HG03457 (cell line): Measurements from ENCODE around the gene CPB2.

ENCODE experiments used
- ATAC-seq: cut with Tn5 transposase; IDR thresholded peaks from one replicate; pipeline ENCODE4 v1.9.1; 2021; ENCODE audit warnings: moderate number of reproducible peaks; ENCODE audit not compliant: unreplicated experiment

The CPB2 gene

GRCh38 chr13:46104868-46105267 is at the start of gene CPB2:
Gene CPB2 (minus strand): TSS chr13:46105033. CDS start chr13:46105009, 24 bp downstream.
- no peak for ATAC-seq

- no peak for ATAC-seq
Measured at GRCh38 chr13:46154136-46154801, 49.4 kb upstream of the CPB2 start.

DNA sequence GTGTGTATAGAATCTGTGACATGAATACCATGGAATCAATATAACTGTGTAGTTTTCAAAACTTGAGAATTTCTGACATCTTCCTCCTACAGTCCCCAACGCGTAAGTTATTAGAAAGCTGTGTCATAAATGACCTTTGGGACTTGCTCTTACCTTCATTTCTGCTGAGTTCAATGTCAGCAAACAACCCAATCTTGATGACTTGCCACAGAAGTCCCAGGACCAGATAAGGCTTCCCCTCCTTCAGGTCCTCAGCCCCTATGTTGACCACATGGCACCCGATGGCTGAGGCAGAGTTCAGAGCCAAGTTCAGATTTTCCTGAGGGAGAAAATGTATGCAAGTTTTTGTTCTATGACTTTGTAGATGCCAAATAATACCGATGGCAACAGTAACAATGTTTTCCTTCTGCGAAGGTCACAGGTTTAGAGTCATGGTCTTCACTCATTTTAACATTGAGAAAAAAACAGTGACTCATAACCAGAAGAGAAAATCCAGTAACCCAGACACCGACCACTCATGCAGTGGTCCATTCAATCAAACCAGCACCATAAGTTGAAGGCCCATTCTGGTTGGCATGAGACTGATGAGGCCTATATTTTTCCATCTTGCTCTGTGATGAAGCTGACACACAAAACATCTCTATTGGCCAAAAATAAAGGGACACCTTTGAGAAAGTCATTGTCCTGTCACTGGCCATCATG is 47.9 kb upstream of the CPB2 start:
- ATAC-seq: no peak

DNA sequence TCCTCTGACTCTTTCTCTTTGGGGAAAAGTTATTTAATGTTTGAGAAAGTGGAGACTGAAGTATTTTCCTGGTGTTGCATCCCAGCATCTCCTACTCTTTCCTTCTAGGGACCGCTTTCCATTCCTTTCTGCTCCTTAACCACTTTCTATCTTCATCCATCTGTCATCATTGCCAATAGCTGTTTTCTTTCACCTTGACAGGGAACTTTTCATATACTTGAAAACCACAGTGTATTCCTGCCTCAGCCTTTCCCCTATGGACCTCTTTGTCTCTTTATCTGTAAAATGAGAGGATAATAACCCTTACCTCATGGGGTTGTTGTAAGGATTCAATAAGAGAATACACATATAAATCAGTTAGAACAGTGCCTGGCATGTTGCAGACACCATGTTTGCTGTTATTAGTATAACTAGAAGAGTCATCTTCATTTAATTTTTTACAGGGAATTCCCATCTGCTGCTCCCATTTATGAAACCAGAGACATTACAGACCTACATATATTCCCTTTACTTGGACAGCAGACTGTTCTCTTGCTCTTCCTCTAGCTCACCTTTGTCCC is 45.4 kb upstream of the CPB2 start:
- no peak for ATAC-seq

GRCh38 chr13:46149272-46150133 is 44.7 kb upstream of the CPB2 start:
- no peak for ATAC-seq

- no peak for ATAC-seq
Measured at GRCh38 chr13:46146898-46147297, 42.1 kb upstream of the CPB2 start.

DNA sequence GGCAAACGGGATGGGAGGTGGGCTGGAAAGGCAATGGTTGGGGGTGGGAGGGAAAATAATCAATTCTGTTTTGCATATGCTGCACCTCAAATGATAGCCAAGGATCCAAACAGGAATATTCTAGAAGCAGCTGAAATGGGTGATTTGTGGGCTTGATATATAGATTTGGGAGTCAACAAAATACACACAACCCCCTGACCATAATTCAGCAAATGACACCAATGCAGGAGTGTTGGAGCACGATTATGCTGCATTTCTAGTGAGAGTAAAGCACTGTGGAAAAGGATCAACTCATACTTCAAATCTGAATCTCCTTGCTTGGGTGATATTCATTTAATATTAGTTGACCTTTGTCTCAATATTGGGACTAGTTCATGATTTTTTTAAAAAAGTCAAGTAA is 41.1 kb upstream of the CPB2 start:
- ATAC-seq: no peak

DNA sequence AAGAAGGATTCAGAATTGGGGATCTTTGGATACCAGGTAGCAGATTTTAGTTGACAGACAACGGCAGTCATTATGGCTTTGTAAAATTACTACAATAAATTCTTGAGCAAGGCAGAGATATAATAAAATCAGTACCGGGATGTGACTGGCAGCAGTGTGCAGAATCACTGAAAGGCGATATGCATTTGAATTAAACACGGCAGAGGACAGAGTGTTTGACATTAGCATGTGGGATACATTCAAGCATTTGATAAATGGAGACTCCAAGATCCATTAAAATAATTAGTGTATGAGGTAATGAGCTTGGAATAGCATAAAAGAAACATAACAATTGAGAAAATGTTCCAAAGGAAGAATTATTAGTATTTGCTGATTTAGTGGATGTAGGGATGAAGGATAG is 40.3 kb upstream of the CPB2 start:
- no peak for ATAC-seq

GRCh38 chr13:46143184-46143701 is 38.4 kb upstream of the CPB2 start:
- no peak for ATAC-seq

- no peak for ATAC-seq
Measured at GRCh38 chr13:46142776-46143175, 37.9 kb upstream of the CPB2 start.

- ATAC-seq: no peak
Measured at GRCh38 chr13:46140044-46140443, 35.2 kb upstream of the CPB2 start.

GRCh38 chr13:46137627-46138317 is 32.9 kb upstream of the CPB2 start:
- ATAC-seq: no peak

DNA sequence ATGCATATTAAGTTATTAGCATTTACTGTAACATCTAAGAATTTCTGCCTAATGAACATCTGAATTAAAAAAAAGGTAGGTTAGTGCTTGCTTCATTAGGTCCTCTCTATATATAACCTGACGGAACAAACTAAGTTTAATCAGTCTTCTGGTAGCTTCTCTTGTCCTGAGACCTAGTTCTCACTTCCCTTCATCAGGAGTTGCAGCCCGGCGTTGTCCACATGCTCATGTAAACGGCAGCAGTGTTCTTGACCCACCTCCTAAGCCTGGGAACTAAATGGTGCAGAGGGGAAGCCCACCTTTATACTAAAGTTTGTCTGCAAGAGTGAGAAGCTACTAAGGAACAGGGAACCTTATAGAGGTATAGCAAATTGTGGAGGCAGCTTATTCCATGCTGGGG is 31.9 kb upstream of the CPB2 start:
- no peak for ATAC-seq

- ATAC-seq: no peak
Measured at GRCh38 chr13:46134961-46135522, 30.2 kb upstream of the CPB2 start.

GRCh38 chr13:46134494-46134893 is 29.7 kb upstream of the CPB2 start:
- ATAC-seq: no peak

DNA sequence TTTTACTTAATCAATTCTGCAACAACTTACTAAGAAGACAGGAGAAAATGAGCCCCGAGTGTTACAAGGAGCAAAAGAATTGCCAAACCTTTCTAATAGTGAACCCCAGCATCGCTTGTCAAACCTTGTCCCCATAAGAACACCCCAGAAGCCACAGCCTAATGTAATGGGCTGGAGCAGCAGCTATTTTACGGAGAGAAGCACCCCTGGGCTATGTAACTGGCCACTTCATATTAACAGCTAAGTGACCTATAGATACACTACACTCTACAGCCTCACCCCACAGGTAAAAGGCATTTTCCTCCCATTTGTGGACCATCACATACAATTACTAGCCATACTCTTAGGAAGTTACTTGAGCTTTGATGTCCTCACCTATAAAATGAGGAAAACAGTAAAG is 27.3 kb upstream of the CPB2 start:
- ATAC-seq: no peak

DNA sequence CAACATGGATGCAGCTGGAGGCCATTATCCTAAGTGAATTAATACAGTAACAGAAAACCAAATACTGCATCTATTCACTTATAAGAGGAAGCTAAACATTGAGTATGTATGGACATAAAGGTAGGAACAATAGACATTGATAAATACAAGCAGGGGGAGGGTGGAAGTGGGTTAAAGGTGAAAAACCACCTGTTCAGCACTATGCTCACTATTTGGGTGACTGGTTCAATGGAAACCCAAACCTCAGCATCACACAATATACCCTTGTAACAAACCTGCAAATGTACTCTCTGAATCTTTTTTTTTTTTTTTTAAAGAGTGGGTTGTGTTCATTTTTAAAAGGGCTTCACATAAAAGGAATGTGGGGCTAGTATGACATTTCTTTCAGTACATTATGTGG is 26.9 kb upstream of the CPB2 start:
- no peak for ATAC-seq

DNA sequence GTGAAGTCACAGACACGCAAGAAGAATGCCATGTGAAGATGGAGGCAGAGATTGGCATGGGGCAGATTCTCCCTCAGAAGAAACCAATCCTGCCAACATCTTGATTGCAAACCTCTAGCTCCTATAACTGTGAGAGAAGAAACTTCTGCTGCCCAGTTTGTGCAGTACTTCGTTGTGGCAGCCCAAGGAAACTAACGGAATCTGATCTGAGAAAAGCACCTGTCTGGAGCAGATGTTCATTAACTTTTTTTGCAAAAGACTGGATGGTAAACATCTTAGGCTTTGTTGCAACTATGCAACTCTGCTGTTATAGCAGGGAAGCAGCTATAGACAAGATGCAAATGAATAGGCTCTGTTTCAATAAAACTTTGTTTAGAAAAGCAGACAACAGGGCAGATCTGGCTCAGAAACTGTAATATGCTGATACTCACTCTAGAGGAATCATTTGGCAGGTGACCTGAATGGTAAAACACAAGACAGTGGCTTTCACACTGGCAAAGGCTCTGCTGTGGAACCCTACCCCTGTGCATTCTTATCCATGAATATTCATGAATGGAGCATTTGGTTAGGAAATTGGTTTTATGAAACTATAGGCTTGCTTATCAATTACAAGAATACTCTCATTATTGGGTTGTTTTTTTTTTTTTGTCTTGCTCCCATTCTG is 25.3 kb upstream of the CPB2 start:
- no peak for ATAC-seq

DNA sequence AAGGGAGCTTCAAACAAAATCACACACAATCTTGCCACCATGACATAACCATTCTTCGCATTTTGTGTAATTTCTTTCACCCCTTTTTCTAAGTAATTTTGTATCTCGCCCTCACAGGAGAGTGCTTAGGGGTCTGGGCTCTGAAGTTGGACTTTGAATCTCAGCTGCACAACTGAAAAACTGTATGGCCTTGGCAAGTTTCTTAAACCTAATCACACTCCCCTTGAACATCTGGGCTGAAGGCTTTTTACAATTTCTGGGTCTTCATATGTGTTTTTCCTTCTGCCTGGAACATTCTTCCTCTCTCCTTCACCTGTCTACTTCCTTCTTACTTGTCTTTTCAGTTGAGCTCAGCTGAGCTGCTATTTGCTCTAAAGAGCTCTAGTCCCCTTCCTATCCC is 24.3 kb upstream of the CPB2 start:
- no peak for ATAC-seq
